GM12865 (cell line): ENCODE results near the gene CCNK.

Source experiments
- DNase-seq: peaks from one replicate; pipeline ENCODE4 v3.0.0; 2010; ENCODE audit warnings: low read depth
- H3K4me3 ChIP-seq: 2 replicates; pipeline ENCODE4 v1.5.1; 2011; ENCODE audit warnings: mild to moderate bottlenecking, low read depth, low read length, control low read depth
- CTCF ChIP-seq: IDR thresholded peaks from 2 replicates; pipeline ENCODE4 v1.5.1; 2011; ENCODE audit warnings: low read length, control low read depth, low read depth, inconsistent platforms; ENCODE audit not compliant: insufficient read depth; ENCODE audit errors: missing control alignments

The CCNK gene

DNA sequence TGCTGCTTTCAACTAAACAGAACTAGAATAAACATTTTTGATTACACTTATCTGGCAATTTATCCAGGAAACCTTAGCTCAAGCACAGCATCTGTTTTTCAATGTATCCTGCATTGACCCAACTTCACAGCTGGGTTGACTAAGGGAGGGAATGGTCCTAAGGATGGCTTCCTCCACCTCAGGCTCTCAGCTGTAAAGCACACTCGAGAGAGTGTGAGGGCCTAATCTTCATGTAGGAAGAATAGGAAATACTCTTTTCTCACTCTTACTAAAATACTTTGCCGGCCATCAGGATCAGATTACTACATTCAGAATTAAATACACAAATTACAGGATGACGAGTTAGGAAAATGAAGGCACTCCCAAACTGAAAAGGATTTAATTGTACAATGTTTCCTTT is 7.8 kb upstream of the CCNK start:
- TF ChIP-seq CTCF: no peak
- DNase-seq: no peak
- no peak overlapping the region for H3K4me3 ChIP-seq

DNA sequence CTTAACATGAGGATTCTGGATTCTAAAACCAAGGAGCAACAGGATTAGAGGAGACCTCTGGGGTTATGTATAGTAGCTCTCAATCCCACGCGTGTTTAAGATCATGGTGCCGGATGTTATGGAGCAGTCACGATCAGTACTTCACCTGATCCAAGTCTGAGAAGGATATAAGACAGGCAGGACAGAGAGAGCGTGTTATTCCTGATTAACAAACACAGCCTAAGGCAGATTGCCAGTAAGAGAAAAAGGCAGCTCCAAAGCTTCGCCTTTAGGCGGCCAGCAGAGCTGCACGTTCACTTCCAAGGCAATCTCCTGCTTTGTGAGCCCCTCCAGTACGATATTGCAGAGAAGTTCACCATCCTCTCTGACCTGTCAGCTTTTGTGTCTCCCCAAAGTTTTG is 6.0 kb upstream of the CCNK start:
- no peak for TF ChIP-seq CTCF
- DNase-seq: no peak
- no peak overlapping the region for H3K4me3 ChIP-seq

DNA sequence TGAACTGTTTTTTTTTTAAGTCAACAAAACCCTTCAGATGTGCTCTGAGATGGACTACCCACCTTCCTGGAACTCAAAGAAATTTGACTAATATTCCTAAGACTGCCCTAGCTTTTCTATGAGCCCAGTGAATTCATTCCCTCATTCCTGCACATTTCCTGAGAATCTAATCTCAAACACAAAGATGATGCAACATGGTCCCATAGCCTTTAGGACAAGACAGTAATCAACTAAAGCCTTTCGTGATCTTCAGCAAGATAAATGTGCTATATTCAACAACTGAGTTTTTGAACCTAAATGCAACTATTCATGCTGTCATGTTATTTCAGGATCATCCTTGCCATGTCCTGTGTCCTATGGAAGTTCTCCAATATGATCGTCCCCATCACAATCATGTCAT is 5.5 kb upstream of the CCNK start:
- H3K4me3 ChIP-seq: no peak overlapping the region
- DNase-seq: no peak
- TF ChIP-seq CTCF: no peak

DNA sequence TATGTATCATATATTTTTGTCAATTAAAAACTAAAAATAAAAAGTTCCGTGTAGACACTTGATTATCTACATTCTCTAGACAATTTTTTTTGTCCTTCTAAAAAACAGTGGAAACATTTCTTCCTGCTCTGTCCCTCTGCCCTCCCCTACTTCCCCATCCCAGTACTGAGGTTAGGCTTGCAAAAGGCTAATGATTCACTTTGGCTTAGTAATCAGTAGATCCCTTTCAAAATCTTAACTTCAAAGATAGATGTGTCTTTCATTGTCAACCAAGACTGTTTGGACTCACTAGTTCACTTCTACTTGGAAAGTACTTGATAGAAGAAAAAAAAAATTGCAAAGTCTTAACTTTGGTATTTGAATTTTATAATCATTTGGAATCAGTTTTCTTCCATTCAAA is 4.3 kb upstream of the CCNK start:
- DNase-seq: no peak
- no peak for TF ChIP-seq CTCF
- no peak overlapping the region for H3K4me3 ChIP-seq

DNA sequence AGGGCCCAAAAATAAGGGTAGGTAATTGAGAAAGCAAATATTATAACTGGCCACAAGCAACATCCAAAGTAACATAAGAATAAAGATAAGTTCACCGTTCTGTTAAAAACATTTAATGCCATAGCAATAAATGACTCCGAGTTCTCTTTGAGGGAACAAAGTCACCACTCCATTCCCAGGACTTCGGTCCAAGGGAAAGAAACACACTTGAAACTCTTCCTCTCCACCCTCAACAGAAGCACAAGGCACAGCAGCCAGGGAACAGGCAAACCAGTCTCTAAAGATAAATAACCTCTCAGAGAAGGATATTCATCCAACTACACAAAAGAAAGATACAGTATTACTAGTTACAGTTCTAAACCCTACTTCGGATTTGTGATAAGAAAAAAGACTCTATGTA is 3.1 kb upstream of the CCNK start:
- TF ChIP-seq CTCF: no peak
- H3K4me3 ChIP-seq: no peak overlapping the region
- DNase-seq: no peak

- peak overlapping the region; percentile 80 for H3K4me3 ChIP-seq
- DNase-seq: no peak
- no peak for TF ChIP-seq CTCF
Observed at GRCh38 chr14:99479160-99479905, 1.9 kb upstream of the CCNK start.
